OCI-LY1 (cell line): ENCODE data around the gene KCNIP4.
"Not testable (repeated sequence)": the region's sequence is repeated elsewhere in the genome, so short reads cannot be mapped to it uniquely, and the experiment has no call there.

Experiments used
- H2AFZ ChIP-seq: fragments of 200-600 bp; sonication (generic), shearing (Covaris generic); 2 replicates; pipeline ENCODE4 v1.6.0; 2014; ENCODE audit warnings: antibody characterized with exemption, mild to moderate bottlenecking, low read length
- H3F3A ChIP-seq: fragments of 200-600 bp; sonication (generic), shearing (Covaris generic); 2 replicates; pipeline ENCODE4 v1.6.0; 2014; ENCODE audit warnings: mild to moderate bottlenecking, antibody characterized with exemption, low read length, moderate library complexity; ENCODE audit not compliant: insufficient read depth
- H3K27ac ChIP-seq: fragments of 200-600 bp; sonication (generic); 2 replicates; pipeline ENCODE4 v1.5.1; 2014; ENCODE audit warnings: low read length, mixed run types, mild to moderate bottlenecking, low read depth; ENCODE audit not compliant: poor library complexity, severe bottlenecking
- H3K27me3 ChIP-seq: fragments of 200-600 bp; sonication (generic); 2 replicates; pipeline ENCODE4 v1.6.0; 2014; ENCODE audit warnings: antibody characterized with exemption, mild to moderate bottlenecking, low read length, moderate library complexity; ENCODE audit not compliant: insufficient read depth
- H3K36me3 ChIP-seq: fragments of 200-600 bp; sonication (generic); 2 replicates; pipeline ENCODE4 v1.6.1; 2014; ENCODE audit warnings: mild to moderate bottlenecking, antibody characterized with exemption, low read length, moderate library complexity, mixed read lengths; ENCODE audit not compliant: insufficient read depth
- H3K4me1 ChIP-seq: fragments of 200-600 bp; sonication (generic); 2 replicates; pipeline ENCODE4 v1.5.1; 2014; ENCODE audit warnings: mild to moderate bottlenecking, low read length, moderate library complexity; ENCODE audit not compliant: insufficient read depth, severe bottlenecking
- H3K4me2 ChIP-seq: fragments of 200-600 bp; sonication (generic), shearing (Covaris generic); 2 replicates; pipeline ENCODE4 v1.6.1; 2014; ENCODE audit warnings: low read length
- H3K4me3 ChIP-seq: fragments of 200-600 bp; sonication (generic); 2 replicates; pipeline ENCODE4 v1.5.1; 2014; ENCODE audit warnings: low read length, low read depth, mild to moderate bottlenecking, mixed read lengths; ENCODE audit not compliant: poor library complexity, severe bottlenecking
- H3K79me2 ChIP-seq: fragments of 200-600 bp; shearing (Covaris generic); 2 replicates; pipeline ENCODE4 v1.6.1; 2016; ENCODE audit warnings: mixed run types, low read length, mixed read lengths; ENCODE audit not compliant: insufficient read depth
- H3K9ac ChIP-seq: fragments of 200-600 bp; sonication (generic), shearing (Covaris generic); 2 replicates; pipeline ENCODE4 v1.6.1; 2014; ENCODE audit warnings: mild to moderate bottlenecking, low read length, mixed read lengths
- H3K9me2 ChIP-seq: fragments of 200-600 bp; sonication (generic), shearing (Covaris generic); 2 replicates; pipeline ENCODE4 v1.6.1; 2014; ENCODE audit warnings: low read depth, mild to moderate bottlenecking, low read length, mixed read lengths
- H3K9me3 ChIP-seq: fragments of 200-600 bp; shearing (Covaris generic); 2 replicates; pipeline ENCODE4 v1.6.1; 2014; ENCODE audit warnings: low read length, mixed read lengths
- H4K20me1 ChIP-seq: fragments of 200-600 bp; sonication (generic), shearing (Covaris generic); 2 replicates; pipeline ENCODE4 v1.6.0; 2016; ENCODE audit warnings: mild to moderate bottlenecking, low read length; ENCODE audit not compliant: insufficient read depth
- EZH2 ChIP-seq: fragments of 200-600 bp; sonication (generic), shearing (Covaris generic); IDR thresholded peaks from 2 replicates; pipeline ENCODE4 v1.8.0; 2017; ENCODE audit warnings: borderline replicate concordance, mixed run types, mild to moderate bottlenecking, antibody characterized with exemption, low read length, moderate library complexity, mixed read lengths
- TF ChIP-seq, protein P1 (sequence below): fragments of 200-600 bp; sonication (generic), shearing (Covaris generic); IDR thresholded peaks from 2 replicates; pipeline ENCODE4 v1.5.1; 2017; ENCODE audit warnings: mild to moderate bottlenecking, antibody characterized with exemption, low read length, moderate library complexity, mixed read lengths

The KCNIP4 gene

DNA sequence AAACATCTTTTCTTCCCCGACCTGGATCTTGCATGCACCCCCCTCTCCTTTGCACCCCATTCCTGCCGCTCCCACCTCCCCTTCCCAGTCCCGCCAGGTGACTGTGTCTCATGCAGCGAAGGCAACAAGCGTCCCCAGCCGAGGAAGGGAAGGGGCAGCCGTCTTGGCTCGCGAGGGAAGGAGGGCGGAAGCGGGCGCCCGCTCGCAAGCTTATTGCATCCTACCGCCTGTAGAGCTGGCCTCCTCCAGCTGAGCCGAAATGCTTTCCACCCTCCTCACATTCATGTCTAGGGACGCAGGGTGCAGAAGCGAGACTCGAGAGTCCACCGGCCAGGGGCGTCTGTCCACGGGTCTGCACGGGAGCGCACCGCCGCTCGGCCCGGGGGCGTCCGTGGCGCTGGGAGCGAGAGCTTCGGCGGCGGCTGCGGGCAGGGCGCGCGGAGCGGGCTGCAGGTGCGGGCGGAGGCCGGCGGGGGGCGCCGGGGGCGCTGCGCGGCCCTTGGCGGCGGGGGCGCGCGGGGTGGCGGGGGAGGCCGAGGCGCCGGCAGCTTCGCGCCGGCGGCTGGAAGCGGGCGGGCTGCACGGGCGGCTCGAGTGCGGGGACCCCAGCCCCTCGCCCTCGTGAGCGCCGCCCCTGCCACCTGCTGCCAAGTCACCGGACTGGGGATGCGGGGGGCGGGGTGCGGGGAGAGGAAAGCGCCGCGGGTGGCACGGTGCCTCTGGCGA is at the start of gene KCNIP4:
Gene KCNIP4 (minus strand): TSS at position 426 of the 726 bp plus-strand sequence.
- no peaks in the 10 kb centered on the region for H3K4me1 ChIP-seq
- no peak within 1 kb of the TSS for H3K9ac ChIP-seq
- H3F3A ChIP-seq: no peaks in the 10 kb centered on the region
- no peaks in the 10 kb centered on the region for H4K20me1 ChIP-seq
- TF ChIP-seq EZH2: no peak
- TF ChIP-seq, protein P1, sequence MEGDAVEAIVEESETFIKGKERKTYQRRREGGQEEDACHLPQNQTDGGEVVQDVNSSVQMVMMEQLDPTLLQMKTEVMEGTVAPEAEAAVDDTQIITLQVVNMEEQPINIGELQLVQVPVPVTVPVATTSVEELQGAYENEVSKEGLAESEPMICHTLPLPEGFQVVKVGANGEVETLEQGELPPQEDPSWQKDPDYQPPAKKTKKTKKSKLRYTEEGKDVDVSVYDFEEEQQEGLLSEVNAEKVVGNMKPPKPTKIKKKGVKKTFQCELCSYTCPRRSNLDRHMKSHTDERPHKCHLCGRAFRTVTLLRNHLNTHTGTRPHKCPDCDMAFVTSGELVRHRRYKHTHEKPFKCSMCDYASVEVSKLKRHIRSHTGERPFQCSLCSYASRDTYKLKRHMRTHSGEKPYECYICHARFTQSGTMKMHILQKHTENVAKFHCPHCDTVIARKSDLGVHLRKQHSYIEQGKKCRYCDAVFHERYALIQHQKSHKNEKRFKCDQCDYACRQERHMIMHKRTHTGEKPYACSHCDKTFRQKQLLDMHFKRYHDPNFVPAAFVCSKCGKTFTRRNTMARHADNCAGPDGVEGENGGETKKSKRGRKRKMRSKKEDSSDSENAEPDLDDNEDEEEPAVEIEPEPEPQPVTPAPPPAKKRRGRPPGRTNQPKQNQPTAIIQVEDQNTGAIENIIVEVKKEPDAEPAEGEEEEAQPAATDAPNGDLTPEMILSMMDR: no peak
- H2AFZ ChIP-seq: no peak within 1 kb of the TSS
- no peak within 1 kb of the TSS for H3K4me2 ChIP-seq
- no peaks in the 10 kb centered on the region for H3K9me2 ChIP-seq
- H3K9me3 ChIP-seq: no peaks in the 10 kb centered on the region
- H3K27ac ChIP-seq: no peak within 1 kb of the TSS
- H3K27me3 ChIP-seq: no peaks in the 10 kb centered on the region
- H3K36me3 ChIP-seq: no peaks in the 10 kb centered on the region
- no peaks in the 10 kb centered on the region for H3K79me2 ChIP-seq
- no peak within 1 kb of the TSS for H3K4me3 ChIP-seq

DNA sequence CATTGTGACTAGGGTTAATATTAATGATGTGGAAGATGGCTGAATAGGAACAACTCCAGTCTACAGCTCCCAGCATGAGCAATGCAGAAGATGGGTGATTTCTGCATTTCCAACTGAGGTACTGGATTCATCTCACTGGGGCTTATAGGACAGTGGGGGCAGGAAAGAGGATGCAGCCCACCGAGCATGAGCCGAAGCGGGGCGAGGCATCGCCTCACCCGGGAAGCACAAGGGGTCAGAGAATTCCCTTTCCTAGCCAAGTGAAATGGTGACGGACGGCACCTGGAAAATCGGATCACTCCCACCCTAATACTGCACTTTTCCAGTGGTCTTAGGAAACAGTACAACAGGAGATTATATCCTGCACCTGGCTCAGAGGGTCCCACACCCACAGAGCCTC is 48.0 kb upstream of the KCNIP4 start:
- H3F3A ChIP-seq, H2AFZ ChIP-seq: not testable (repeated sequence)

DNA sequence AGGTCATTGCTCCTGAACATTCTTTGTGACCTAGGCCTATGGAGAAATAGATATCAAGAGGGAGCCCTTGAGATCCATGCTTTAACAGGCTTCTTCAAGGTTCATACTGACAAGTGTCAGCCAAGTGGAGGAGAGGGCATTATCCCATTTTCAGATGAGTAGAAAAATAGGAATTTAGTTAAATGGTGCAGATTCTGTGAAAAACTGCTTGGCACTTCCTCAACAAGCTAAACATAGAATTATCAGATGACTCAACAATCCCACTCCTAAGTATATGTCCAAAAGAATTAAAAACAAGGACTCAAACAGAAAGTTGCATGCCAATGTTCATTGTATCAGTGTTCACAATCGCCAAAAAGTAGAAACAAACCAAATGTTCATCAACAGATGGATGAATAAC is 43.8 kb upstream of the KCNIP4 start:
- no peaks in the 10 kb centered on the region for H3K9me3 ChIP-seq
- no peaks in the 10 kb centered on the region for H3K9me2 ChIP-seq
- no peak overlapping the region for H2AFZ ChIP-seq
- H3K4me3 ChIP-seq: no peak overlapping the region
- no peak overlapping the region for H3K9ac ChIP-seq
- H3K27ac ChIP-seq: no peak overlapping the region
- H3K4me2 ChIP-seq: no peak overlapping the region
- H3K4me1 ChIP-seq: no peaks in the 10 kb centered on the region
- TF ChIP-seq, protein P1: no peak
- TF ChIP-seq EZH2: no peak
- H3K79me2 ChIP-seq: no peaks in the 10 kb centered on the region
- H3K36me3 ChIP-seq: no peaks in the 10 kb centered on the region
- H3F3A ChIP-seq: no peaks in the 10 kb centered on the region
- no peaks in the 10 kb centered on the region for H4K20me1 ChIP-seq
- H3K27me3 ChIP-seq: no peaks in the 10 kb centered on the region

More for the DNA sequence above, 48.0 kb upstream of the KCNIP4 start:
- H3K27ac ChIP-seq, H3K9me2 ChIP-seq, H3K9ac ChIP-seq, H3K4me2 ChIP-seq, H3K36me3 ChIP-seq, H3K4me1 ChIP-seq, H4K20me1 ChIP-seq, H3K79me2 ChIP-seq, H3K4me3 ChIP-seq, H3K27me3 ChIP-seq, H3K9me3 ChIP-seq: not testable (repeated sequence)

DNA sequence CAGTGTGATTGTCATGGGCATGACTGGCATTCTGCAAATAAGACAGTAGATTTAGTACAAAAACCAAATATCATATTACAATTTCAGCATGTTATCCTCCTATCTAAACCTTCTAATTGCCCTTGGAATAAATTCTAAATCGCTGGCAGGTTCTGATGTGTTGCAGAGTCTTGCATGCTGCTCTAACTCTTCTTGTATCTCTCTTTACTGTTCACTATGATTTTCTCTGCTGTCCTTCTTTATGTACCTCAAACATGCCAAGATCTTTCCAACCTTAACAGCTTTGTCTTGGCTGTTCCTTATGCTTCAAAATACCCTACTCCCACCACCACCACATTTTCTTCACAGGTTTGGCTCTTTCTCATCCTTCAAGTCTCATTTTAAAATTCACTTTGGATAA is 43.0 kb upstream of the KCNIP4 start:
- Histone ChIP-seq H3K4me3 (no peak overlapping the region), H3K9ac (no peak overlapping the region), H3K4me2 (no peak overlapping the region), H4K20me1 (no peaks in the 10 kb centered on the region), H3K9me2 (no peaks in the 10 kb centered on the region), H3K79me2 (no peaks in the 10 kb centered on the region), H2AFZ (no peak overlapping the region), H3K27me3 (no peaks in the 10 kb centered on the region), H3F3A (no peaks in the 10 kb centered on the region), H3K9me3 (no peaks in the 10 kb centered on the region), H3K36me3 (no peaks in the 10 kb centered on the region), H3K27ac (no peak overlapping the region), H3K4me1 (no peaks in the 10 kb centered on the region)
- TF ChIP-seq, protein P1: no peak
- TF ChIP-seq EZH2: no peak
